ENCODE data around the gene SYT13.

Gene SYT13

GRCh38 chr11:45212566-45213315 lies 73.4 kb downstream of the SYT13 start:
- peak; percentile 20; the same call in 1 of the 2 replicates for TF ChIP-seq CTCF (IDR thresholded peaks at IDR 0.05)

DNA sequence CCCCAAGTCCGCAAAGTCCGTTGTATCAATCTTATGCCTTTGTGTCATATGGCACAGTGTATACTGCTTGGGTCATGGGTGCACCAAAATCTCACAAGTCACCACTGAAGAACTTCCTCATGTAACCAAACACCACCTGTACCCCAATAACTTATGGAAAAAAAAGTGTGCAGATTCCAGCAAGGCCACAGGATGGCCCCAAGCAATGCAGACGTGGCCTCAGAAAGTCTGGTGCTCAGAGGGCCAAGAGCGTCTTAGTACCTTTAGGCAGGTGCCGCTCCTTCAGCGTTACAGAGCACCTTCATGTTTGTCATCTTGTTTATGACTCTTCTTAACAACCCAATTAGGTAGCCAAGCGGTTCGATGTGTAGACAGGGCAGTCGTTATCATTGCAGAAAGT lies 74.4 kb downstream of the SYT13 start:
- peak; percentile 17; the same call in 1 of the 2 replicates for TF ChIP-seq CTCF (IDR thresholded peaks at IDR 0.05)

GRCh38 chr11:45210846-45211245 lies 75.3 kb downstream of the SYT13 start:
- TF ChIP-seq CTCF (IDR thresholded peaks at IDR 0.05) = no peak

DNA sequence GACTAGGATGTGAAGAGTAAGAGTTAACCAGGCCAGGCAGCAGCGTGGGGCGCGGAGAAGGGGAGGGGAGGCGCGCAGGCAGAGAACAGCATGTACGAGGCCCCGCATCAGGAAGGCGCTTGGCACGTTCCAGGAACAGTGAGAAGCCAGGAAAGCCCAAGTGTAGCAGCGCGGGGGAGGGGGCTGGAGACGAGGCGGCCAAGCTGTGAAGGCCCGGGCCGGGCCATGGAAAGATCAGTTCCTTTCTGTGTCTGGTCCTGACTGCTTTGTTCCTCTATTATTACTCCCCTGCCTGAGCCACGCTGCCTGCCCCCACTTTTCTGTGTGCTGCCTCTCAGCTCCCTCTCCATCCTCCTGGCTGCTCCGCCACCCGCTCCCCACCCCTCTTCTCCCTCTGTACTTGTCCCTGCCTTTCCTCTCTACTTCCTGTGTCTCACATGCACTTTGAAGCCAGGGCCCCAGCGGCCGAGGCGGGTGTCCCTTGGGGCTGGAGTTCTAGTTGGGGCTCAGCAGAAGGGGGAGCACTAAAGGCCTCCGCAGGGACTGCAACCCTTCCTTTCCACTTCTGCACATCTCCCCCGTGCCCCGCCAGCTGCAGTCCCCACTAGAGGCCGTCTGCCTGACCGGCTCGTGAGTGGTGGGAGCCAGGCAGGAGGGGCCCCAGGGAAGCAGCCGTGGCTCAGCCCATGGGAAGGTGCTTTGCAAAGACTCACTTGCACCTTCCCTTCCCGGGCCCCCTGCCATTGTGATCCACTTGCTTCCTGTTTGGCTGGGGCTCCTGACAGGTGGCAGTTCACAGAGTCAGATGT lies 76.0 kb downstream of the SYT13 start:
- no peak for TF ChIP-seq CTCF (IDR thresholded peaks at IDR 0.05)

DNA sequence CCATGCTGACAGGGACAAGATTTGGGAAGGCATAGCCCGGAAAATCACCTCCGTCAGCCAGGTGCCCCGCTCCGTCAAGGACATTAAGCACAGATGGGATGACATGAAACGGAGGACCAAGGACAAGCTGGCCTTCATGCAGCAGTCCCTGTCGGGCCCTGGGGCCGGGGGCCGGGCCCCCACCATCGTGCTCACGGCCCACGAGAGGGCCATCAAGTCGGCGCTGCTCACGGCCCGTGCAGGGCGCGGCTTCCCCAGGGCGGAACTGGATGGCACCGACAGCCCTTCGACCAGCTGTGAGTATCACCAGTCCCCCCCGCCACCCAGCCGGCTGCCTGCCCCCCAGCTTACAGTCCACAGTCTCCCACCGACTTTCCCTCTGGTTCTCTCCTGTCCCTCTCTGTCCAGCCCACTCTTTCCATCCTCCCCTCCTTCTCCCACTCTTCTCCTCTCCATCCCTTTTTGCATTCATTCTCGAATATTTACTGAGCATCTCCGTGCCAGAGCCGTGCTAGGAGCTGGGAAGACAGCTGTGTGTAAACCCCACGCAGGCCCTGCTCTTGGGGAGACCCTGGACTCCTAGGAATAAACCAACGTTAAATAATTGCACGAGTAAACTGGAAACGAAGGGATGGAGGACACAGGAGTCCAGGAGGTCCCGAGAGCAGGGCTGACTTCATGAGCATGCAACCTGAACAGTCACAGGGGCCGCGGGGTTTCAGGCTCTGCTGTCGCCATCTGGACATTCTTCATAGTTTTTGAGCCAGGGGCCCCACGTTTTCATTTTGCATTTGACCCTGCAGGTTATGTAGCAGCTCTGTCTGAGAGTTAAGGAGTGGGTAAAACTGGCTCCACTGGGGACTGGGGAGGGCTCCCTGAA lies 76.9 kb downstream of the SYT13 start:
- TF ChIP-seq CTCF (IDR thresholded peaks at IDR 0.05) = no peak

DNA sequence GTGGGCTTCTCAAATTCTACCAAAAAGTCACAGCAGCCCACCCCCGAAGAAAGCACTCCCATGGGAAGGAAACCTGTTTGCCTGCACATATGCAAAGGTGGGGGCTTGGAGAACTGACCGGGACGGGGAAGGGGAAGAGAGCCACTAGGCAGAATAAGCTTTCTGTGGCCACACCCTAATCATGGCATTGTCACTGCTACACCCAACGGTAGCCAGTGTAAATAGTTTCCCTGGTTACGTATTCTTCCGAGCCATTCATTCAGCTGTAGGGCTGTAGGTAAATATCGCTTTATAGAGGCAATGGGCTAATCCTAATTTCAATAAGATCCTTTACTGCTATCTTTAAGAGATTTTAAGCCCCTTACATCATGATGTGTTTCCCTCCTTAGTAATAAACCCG lies 78.0 kb downstream of the SYT13 start:
- TF ChIP-seq CTCF (IDR thresholded peaks at IDR 0.05) = no peak

DNA sequence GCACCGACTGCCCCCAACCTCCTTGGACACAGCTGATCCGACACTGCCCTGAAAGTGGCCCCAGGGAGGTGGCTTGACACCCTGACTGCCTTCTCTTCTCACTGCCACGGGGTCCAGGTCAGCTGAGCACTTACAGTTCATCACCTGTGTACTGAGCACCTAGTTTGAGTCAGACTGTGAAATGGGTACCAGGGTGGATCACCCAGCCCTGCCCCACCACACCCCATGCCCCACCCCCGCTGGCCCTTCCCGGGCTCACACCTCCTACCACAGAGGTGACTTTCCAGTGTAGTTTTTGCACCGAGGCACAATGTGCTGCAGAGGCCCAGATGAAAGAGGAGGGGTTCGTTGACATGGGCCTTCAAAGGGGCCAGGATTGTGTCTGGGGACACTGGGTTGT lies 80.2 kb downstream of the SYT13 start:
- no peak for TF ChIP-seq CTCF (IDR thresholded peaks at IDR 0.05)
